Measurements from ENCODE around the gene PTGDR2. TPM values are rescaled to one million over a fixed set of nuclear protein-coding genes. Genes with fewer than 3 reads are reported as not detected.
A peak's percentile ranks its signal among the peaks of the same experiment; 100 is the strongest.

PTGDR2 gene
- 1 to 10 TPM in 1 of 2 donors, under 1 TPM in 1; 0.08 to 7.1 TPM for total RNA-seq
- polyA plus RNA-seq = under 1 TPM; 0.09 to 0.54 TPM

DNA sequence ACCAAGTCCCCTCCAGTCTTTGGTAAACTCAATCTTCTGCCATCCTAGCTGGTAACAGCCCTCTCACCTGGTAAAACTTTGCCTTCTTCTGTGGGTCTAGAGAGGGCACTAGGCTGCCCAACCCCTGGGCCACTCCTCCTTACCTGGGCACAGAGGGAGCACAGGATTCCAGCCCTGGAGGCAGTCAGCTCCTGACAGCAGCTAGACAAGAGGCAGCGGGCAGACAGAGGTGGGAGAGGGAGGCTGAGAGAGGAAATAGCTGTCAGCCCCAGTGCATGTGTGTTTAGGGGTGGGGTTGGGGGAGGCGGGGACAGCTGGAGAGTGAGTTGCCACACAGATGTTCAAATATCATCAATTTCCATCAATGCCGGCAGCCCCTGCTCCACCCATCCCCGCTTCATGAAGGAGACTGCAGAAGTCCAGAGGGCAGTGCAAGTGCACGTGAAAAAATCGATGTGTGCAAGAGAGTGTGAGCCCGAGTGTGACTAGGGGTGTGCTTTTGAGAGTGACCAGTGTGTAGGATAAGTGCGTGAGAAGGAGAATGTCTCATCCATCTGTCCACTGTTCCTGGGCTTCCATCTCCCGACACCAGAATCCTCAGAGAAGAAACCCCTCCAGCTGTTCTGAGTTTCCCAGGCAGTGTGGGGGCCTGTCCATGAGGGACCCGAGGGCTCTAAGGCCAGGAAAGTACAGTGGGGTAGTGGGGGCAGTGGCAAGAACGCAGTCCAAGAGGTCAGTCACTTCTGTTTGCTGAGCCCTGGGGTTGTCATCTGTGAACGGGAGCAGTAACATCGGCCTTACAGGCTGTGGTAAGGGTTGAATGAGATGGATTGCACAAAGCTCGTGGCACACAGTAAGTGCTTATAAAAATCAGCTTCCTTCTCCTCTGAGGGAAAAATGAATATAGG lies at the start of gene PTGDR2:
TSS of gene PTGDR2 (minus strand) at position 225 of the 908 bp plus-strand sequence. CDS start 2,228 bp downstream, outside the sequence.
- no peak within 1 kb of the TSS for H3K9ac ChIP-seq (ENCODE audit: low read depth in 1 of 2, low read length in 2 of 2)

DNA sequence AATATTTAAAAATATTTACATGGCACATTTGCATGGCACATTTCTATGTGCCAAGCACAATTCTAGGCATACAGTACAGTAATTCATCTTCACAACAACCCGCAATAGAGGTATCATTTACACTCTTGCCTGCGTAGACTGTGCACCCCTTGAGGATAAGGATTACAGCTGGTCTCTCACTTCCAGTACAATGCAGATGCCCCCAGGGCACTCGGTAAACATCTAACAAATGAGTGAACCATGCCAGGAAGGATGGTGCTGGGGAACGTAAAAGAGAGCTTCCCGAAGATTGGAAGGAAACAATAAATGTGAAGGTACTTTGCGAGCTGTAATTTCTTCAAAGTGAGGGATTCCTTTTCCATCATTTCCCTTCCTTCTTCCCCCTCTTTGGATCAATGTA lies 49.3 kb upstream of the PTGDR2 start:
- peak overlapping the region; percentile 92 to 97 for H3K27ac ChIP-seq (ENCODE audit: low read depth in 1 of 2, low read length in 2 of 2)
- H3K9me3 ChIP-seq (ENCODE audit: control insufficient read depth in 4 of 4, low read length in 3 of 4) = no peaks in the 10 kb centered on the region
- peaks cover 0 to 30% (median 22%) of the 10 kb centered on the region in 4 donors for H3K36me3 ChIP-seq (ENCODE audit: control insufficient read depth in 4 of 4, insufficient read depth in 3 of 4, low read depth in 1 of 4, low read length in 3 of 4)
- H3K9ac ChIP-seq (ENCODE audit: low read depth in 1 of 2, low read length in 2 of 2) = peak overlapping the region; percentile 46 to 97
- TF ChIP-seq RXRA (IDR thresholded peaks at IDR 0.05) (no peak), TAF1 (conservative IDR thresholded peaks at IDR 0.05) (no peak), GABPA (IDR thresholded peaks at IDR 0.05 in 1 of 2, conservative IDR thresholded peaks at IDR 0.05 in 1 of 2) (no peak), RAD21 (IDR thresholded peaks at IDR 0.05) (no peak), NR2F2 (IDR thresholded peaks at IDR 0.05) (no peak), EGR1 (IDR thresholded peaks at IDR 0.05; ENCODE audit: low read depth in 2 of 2) (no peak), FOXA1 (IDR thresholded peaks at IDR 0.05) (no peak), YY1 (IDR thresholded peaks at IDR 0.05) (no peak), SP1 (IDR thresholded peaks at IDR 0.05) (no peak), HNF4G (IDR thresholded peaks at IDR 0.05) (no peak), FOXA2 (IDR thresholded peaks at IDR 0.05) (no peak), JUND (IDR thresholded peaks at IDR 0.05) (no peak), HNF4A (conservative IDR thresholded peaks at IDR 0.05) (no peak)
- TF ChIP-seq, protein P1, sequence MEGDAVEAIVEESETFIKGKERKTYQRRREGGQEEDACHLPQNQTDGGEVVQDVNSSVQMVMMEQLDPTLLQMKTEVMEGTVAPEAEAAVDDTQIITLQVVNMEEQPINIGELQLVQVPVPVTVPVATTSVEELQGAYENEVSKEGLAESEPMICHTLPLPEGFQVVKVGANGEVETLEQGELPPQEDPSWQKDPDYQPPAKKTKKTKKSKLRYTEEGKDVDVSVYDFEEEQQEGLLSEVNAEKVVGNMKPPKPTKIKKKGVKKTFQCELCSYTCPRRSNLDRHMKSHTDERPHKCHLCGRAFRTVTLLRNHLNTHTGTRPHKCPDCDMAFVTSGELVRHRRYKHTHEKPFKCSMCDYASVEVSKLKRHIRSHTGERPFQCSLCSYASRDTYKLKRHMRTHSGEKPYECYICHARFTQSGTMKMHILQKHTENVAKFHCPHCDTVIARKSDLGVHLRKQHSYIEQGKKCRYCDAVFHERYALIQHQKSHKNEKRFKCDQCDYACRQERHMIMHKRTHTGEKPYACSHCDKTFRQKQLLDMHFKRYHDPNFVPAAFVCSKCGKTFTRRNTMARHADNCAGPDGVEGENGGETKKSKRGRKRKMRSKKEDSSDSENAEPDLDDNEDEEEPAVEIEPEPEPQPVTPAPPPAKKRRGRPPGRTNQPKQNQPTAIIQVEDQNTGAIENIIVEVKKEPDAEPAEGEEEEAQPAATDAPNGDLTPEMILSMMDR (IDR thresholded peaks at IDR 0.05; ENCODE audit: low read depth, low read length, missing input control) = no peak
- TF ChIP-seq, protein P2, sequence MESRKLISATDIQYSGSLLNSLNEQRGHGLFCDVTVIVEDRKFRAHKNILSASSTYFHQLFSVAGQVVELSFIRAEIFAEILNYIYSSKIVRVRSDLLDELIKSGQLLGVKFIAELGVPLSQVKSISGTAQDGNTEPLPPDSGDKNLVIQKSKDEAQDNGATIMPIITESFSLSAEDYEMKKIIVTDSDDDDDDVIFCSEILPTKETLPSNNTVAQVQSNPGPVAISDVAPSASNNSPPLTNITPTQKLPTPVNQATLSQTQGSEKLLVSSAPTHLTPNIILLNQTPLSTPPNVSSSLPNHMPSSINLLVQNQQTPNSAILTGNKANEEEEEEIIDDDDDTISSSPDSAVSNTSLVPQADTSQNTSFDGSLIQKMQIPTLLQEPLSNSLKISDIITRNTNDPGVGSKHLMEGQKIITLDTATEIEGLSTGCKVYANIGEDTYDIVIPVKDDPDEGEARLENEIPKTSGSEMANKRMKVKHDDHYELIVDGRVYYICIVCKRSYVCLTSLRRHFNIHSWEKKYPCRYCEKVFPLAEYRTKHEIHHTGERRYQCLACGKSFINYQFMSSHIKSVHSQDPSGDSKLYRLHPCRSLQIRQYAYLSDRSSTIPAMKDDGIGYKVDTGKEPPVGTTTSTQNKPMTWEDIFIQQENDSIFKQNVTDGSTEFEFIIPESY (IDR thresholded peaks at IDR 0.05) = no peak
- TF ChIP-seq, protein P3, sequence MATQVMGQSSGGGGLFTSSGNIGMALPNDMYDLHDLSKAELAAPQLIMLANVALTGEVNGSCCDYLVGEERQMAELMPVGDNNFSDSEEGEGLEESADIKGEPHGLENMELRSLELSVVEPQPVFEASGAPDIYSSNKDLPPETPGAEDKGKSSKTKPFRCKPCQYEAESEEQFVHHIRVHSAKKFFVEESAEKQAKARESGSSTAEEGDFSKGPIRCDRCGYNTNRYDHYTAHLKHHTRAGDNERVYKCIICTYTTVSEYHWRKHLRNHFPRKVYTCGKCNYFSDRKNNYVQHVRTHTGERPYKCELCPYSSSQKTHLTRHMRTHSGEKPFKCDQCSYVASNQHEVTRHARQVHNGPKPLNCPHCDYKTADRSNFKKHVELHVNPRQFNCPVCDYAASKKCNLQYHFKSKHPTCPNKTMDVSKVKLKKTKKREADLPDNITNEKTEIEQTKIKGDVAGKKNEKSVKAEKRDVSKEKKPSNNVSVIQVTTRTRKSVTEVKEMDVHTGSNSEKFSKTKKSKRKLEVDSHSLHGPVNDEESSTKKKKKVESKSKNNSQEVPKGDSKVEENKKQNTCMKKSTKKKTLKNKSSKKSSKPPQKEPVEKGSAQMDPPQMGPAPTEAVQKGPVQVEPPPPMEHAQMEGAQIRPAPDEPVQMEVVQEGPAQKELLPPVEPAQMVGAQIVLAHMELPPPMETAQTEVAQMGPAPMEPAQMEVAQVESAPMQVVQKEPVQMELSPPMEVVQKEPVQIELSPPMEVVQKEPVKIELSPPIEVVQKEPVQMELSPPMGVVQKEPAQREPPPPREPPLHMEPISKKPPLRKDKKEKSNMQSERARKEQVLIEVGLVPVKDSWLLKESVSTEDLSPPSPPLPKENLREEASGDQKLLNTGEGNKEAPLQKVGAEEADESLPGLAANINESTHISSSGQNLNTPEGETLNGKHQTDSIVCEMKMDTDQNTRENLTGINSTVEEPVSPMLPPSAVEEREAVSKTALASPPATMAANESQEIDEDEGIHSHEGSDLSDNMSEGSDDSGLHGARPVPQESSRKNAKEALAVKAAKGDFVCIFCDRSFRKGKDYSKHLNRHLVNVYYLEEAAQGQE (IDR thresholded peaks at IDR 0.05) = no peak
- TF ChIP-seq, protein P4, sequence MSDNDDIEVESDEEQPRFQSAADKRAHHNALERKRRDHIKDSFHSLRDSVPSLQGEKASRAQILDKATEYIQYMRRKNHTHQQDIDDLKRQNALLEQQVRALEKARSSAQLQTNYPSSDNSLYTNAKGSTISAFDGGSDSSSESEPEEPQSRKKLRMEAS (IDR thresholded peaks at IDR 0.05) = no peak
- TF ChIP-seq, protein P5, sequence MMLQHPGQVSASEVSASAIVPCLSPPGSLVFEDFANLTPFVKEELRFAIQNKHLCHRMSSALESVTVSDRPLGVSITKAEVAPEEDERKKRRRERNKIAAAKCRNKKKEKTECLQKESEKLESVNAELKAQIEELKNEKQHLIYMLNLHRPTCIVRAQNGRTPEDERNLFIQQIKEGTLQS (IDR thresholded peaks at IDR 0.05) = no peak
- peaks cover 2 to 45% (median 29%) of the 10 kb centered on the region in 4 donors for H3K4me1 ChIP-seq (ENCODE audit: control insufficient read depth in 4 of 4, insufficient read depth in 4 of 4, low read length in 3 of 4)
- 62% methylated on average over 6 of the region's 6 CpGs for WGBS
- no peaks in the 10 kb centered on the region for H3K27me3 ChIP-seq (ENCODE audit: control insufficient read depth in 4 of 4, insufficient read depth in 4 of 4, low read length in 3 of 4)
- H3K4me3 ChIP-seq (ENCODE audit: low read depth in 1 of 3, low read length in 3 of 3) = peak overlapping the region; percentile 86 to 93 (median 91)
- DNase-seq (ENCODE audit: low spot score) = no peak

More for the DNA sequence above, at the start of gene PTGDR2:
- H3K27me3 ChIP-seq (ENCODE audit: control insufficient read depth in 4 of 4, insufficient read depth in 4 of 4, low read length in 3 of 4) = no peaks in the 10 kb centered on the region
- peaks cover 0 to 2% (median under 1%) of the 10 kb centered on the region in 4 donors for H3K36me3 ChIP-seq (ENCODE audit: control insufficient read depth in 4 of 4, insufficient read depth in 3 of 4, low read depth in 1 of 4, low read length in 3 of 4)
- peaks cover 0 to 13% (median 12%) of the 10 kb centered on the region in 4 donors for H3K4me1 ChIP-seq (ENCODE audit: control insufficient read depth in 4 of 4, insufficient read depth in 4 of 4, low read length in 3 of 4)
- no peak within 1 kb of the TSS for H3K27ac ChIP-seq (ENCODE audit: low read depth in 1 of 2, low read length in 2 of 2)
- TF ChIP-seq EGR1 (IDR thresholded peaks at IDR 0.05; ENCODE audit: low read depth in 2 of 2) (no peak), HNF4A (conservative IDR thresholded peaks at IDR 0.05) (peak in 1 of 2 donors; percentile 48)
- DNase-seq (ENCODE audit: low spot score) = peak; percentile 53
- no peak within 1 kb of the TSS for H3K4me3 ChIP-seq (ENCODE audit: low read depth in 1 of 3, low read length in 3 of 3)
- WGBS = 18% methylated on average over 14 of the region's 14 CpGs
- H3K9me3 ChIP-seq (ENCODE audit: control insufficient read depth in 4 of 4, low read length in 3 of 4) = no peaks in the 10 kb centered on the region

Measured in liver (tissue), 9 donors.